WTC11 (cell line): ENCODE data around the gene PRSS57. TPM values are rescaled to one million over a fixed set of nuclear protein-coding genes. Genes with fewer than 3 reads are reported as not detected.
"Not testable (repeated sequence)": the region's sequence is repeated elsewhere in the genome, so short reads cannot be mapped to it uniquely, and the experiment has no call there.

ENCODE experiments used
- ATAC-seq: fragments of 200-7000 bp; cut with Tn5 transposase; 2 replicates; pipeline ENCODE4 v1.10.0; 2021; ENCODE audit warnings: mild to moderate bottlenecking, moderate library complexity
- CTCF ChIA-PET: fragments of 300-600 bp; sonication (Branson Sonifier 250); formaldehyde crosslinking; loops from one replicate; lab custom pipeline; 2021; ENCODE audit warnings: antibody characterized with exemption; lab: Charles Lee
- POLR2A ChIA-PET: fragments of 350-600 bp; sonication (Branson Sonifier 250); formaldehyde crosslinking; loops from one replicate; lab custom pipeline; 2021; ENCODE audit warnings: antibody characterized with exemption; lab: Charles Lee
- DNase-seq: peaks from one replicate; pipeline ENCODE4 v3.0.0; 2021; ENCODE audit warnings: low spot score
- H3K27ac Mint-ChIP-seq: 2 replicates; pipeline ENCODE4 v1.8.0; 2021; ENCODE audit warnings: mixed read lengths
- H3K27me3 Mint-ChIP-seq: 2 replicates; pipeline ENCODE4 v1.8.0; 2021; ENCODE audit warnings: low read depth, mild to moderate bottlenecking, moderate library complexity, mixed read lengths
- H3K36me3 Mint-ChIP-seq: 2 replicates; pipeline ENCODE4 v1.8.0; 2021; ENCODE audit warnings: mixed read lengths
- H3K4me1 Mint-ChIP-seq: 2 replicates; pipeline ENCODE4 v1.8.0; 2022; ENCODE audit warnings: mixed read lengths
- H3K4me3 Mint-ChIP-seq: 2 replicates; pipeline ENCODE4 v1.8.0; 2021; ENCODE audit warnings: mild to moderate bottlenecking, moderate library complexity, mixed read lengths
- H3K9me3 Mint-ChIP-seq: 2 replicates; pipeline ENCODE4 v1.8.0; 2021; ENCODE audit warnings: mixed read lengths
- ATF2 ChIP-seq: sonication (generic); formaldehyde crosslinking; IDR thresholded peaks from 2 replicates; pipeline ENCODE4 v1.8.1; 2022; ENCODE audit warnings: low read depth, missing genetic modification reagents, borderline replicate concordance
- ATF6 ChIP-seq: sonication (generic); formaldehyde crosslinking; IDR thresholded peaks from 2 replicates; pipeline ENCODE4 v1.8.1; 2023; ENCODE audit warnings: mild to moderate bottlenecking, missing genetic modification reagents
- EMX1 ChIP-seq: fragments of 250-450 bp; sonication (Bioruptor Pico); IDR thresholded peaks from 2 replicates; pipeline ENCODE4 v1.8.0; 2021; ENCODE audit warnings: mild to moderate bottlenecking
- ESRRA ChIP-seq: sonication (generic); formaldehyde crosslinking; IDR thresholded peaks from 2 replicates; pipeline ENCODE4 v1.8.1; 2022; ENCODE audit warnings: mild to moderate bottlenecking, missing genetic modification reagents, borderline replicate concordance
- FOXK1 ChIP-seq: sonication (generic); formaldehyde crosslinking; IDR thresholded peaks from 2 replicates; pipeline ENCODE4 v1.8.0; 2022; ENCODE audit warnings: mild to moderate bottlenecking, moderate library complexity, missing genetic modification reagents
- KAT7 ChIP-seq: sonication (generic); formaldehyde crosslinking; IDR thresholded peaks from 2 replicates; pipeline ENCODE4 v1.8.1; 2023; ENCODE audit warnings: missing genetic modification reagents, mild to moderate bottlenecking, borderline replicate concordance
- NFE2L1 ChIP-seq: sonication (generic); formaldehyde crosslinking; IDR thresholded peaks from 2 replicates; pipeline ENCODE4 v1.8.1; 2023; ENCODE audit warnings: missing genetic modification reagents
- OVOL2 ChIP-seq: fragments of 250-450 bp; sonication (Bioruptor Pico); IDR thresholded peaks from 2 replicates; pipeline ENCODE4 v1.9.0; 2021; ENCODE audit warnings: mild to moderate bottlenecking, borderline replicate concordance
- ZBTB21 ChIP-seq: sonication (generic); formaldehyde crosslinking; IDR thresholded peaks from 2 replicates; pipeline ENCODE4 v1.8.1; 2023; ENCODE audit warnings: mild to moderate bottlenecking, missing genetic modification reagents, borderline replicate concordance
- ZMAT4 ChIP-seq: fragments of 250-450 bp; sonication (Bioruptor Pico); IDR thresholded peaks from 2 replicates; pipeline ENCODE4 v1.9.0; 2021; ENCODE audit warnings: mild to moderate bottlenecking
- ZNF512 ChIP-seq: sonication (generic); formaldehyde crosslinking; IDR thresholded peaks from 2 replicates; pipeline ENCODE4 v1.8.1; 2022; ENCODE audit warnings: missing genetic modification reagents, borderline replicate concordance
- total RNA-seq: library from RNA; stranded (reverse); gene quantifications from 3 replicates; pipeline ENCODE4 v1.2.3, GENCODE V29; 2021

PRSS57 gene
- total RNA-seq, 1 experiment from 2014 or later, result not detected

- peaks cover 3% of the 10 kb centered on the region; the same call in 1 of the 2 replicates for H3K36me3 Mint-ChIP-seq
- TF ChIP-seq ATF6, result no peak
- TF ChIP-seq OVOL2 (CRISPR knock-in tag), result no peak
- no peak for TF ChIP-seq ZBTB21 (CRISPR knock-in tag)
- no peak for TF ChIP-seq EMX1 (CRISPR knock-in tag)
- TF ChIP-seq, all 79 proteins: peak for 0
- ChIA-PET POLR2A (no interaction called here), CTCF (no interaction called here)
- Mint-ChIP-seq H3K27me3 (no peaks in the 10 kb centered on the region), H3K4me1 (no peaks in the 10 kb centered on the region), H3K9me3 (peaks cover 4% of the 10 kb centered on the region; the same call in 1 of the 2 replicates), H3K4me3 (no peak overlapping the region), H3K27ac (no peak overlapping the region)
- DNase-seq, result peak; percentile 46
- ATAC-seq, result no peak
Measured at GRCh38 chr19:743168-743687, 48.0 kb upstream of the PRSS57 start.

DNA sequence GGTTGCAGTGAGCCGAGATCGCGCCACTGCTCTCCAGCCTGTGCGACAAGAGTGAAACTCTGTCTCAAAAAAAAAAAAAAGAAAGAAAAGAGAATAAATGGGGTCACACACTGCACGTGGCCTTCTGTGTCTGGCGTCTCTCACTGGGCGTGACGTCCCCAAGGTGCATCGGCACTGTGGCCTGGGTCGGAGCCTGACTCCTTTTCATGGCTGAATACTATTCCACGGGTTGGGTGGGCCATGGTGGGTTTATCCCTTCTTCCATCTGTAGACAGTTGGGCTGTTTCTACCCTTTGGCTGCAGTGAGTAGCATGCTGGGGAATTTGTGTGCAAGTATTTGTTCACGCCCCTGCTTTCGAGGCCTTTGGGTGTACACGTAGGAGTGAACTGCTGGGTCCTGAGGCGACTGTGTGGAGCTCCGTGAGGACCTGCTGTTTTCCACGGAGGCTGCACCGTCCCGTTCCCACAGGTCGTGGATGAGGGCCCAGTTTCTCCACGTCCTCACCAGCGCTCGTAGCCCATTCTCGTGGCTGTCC lies 47.4 kb upstream of the PRSS57 start:
- ATAC-seq, result no peak
- no peak overlapping the region for H3K27ac Mint-ChIP-seq
- peaks cover 3% of the 10 kb centered on the region; the same call in 1 of the 2 replicates for H3K36me3 Mint-ChIP-seq
- ChIA-PET POLR2A (interaction anchor here (1.2 kb wide), 1 partner anchor 39 kb away, joined by 4 read pairs; no protein-coding TSS in a partner anchor), CTCF (interaction anchor here (0.8 to 2.8 kb wide), 6 partner anchors 15 to 502 kb away, joined by 3 to 13 read pairs (median 9); partner anchors contain the start of gene PALM)
- no peaks in the 10 kb centered on the region for H3K27me3 Mint-ChIP-seq
- DNase-seq, result no peak
- TF ChIP-seq ESRRA (CRISPR knock-in tag), result no peak
- no peak for TF ChIP-seq KAT7 (CRISPR knock-in tag)
- H3K9me3 Mint-ChIP-seq, result peaks cover 4% of the 10 kb centered on the region; the same call in 1 of the 2 replicates
- no peaks in the 10 kb centered on the region for H3K4me1 Mint-ChIP-seq
- no peak overlapping the region for H3K4me3 Mint-ChIP-seq

DNA sequence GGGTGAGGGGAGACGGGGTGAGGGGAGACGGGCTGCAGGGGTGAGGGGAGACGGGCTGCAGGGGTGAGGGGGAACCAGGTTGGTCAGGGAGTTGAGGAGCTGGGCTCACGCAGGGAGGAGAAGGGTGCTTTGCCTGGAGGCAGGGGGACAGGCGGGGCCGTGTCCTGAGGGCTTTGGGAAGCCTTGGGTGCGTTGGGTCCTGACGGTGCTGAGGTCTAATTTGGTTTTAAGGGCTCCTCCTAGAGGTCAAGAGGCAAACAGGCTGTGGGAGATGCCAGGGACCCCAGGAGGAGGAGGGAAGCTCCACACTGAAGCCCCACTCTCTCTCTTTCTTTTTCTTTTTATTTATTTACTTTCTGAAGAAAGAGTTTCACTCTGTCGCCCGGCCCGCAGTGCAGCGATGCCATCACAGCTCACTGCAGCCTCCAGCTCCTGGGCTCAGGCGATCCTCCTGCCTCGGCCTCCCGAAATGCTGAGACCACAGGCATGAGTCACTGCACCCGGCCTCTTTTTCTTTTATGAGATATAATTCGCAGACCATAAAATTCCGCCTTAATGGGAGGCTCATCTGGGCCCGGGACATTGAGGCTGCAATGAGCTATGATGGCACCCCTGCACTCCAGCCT lies 46.4 kb upstream of the PRSS57 start:
- H3K4me1 Mint-ChIP-seq, result no peaks in the 10 kb centered on the region
- peaks cover 3% of the 10 kb centered on the region; the same call in 1 of the 2 replicates for H3K36me3 Mint-ChIP-seq
- ChIA-PET POLR2A (interaction anchor here (0.7 to 1.2 kb wide), 2 partner anchors 38 to 62 kb away, joined by 3 to 4 read pairs; no protein-coding TSS in a partner anchor), CTCF (interaction anchor here (0.5 to 2.8 kb wide), 26 partner anchors 8 to 503 kb away, joined by 3 to 13 read pairs (median 4); partner anchors contain the start of genes FSTL3, PALM, PTBP1 and RNF126)
- DNase-seq, result peak; percentile 68
- no peak for TF ChIP-seq ZMAT4 (CRISPR knock-in tag)
- no peak for TF ChIP-seq OVOL2 (CRISPR knock-in tag)
- no peak for TF ChIP-seq ZNF512 (CRISPR knock-in tag)
- no peak for TF ChIP-seq NFE2L1
- no peak for TF ChIP-seq ATF2
- TF ChIP-seq FOXK1 (CRISPR knock-in tag), result no peak
- H3K4me3 Mint-ChIP-seq, result no peak overlapping the region
- ATAC-seq, result peak; percentile 68
- H3K27ac Mint-ChIP-seq, result no peak overlapping the region
- H3K9me3 Mint-ChIP-seq, result peaks cover 4% of the 10 kb centered on the region; the same call in 1 of the 2 replicates
- H3K27me3 Mint-ChIP-seq, result no peaks in the 10 kb centered on the region

DNA sequence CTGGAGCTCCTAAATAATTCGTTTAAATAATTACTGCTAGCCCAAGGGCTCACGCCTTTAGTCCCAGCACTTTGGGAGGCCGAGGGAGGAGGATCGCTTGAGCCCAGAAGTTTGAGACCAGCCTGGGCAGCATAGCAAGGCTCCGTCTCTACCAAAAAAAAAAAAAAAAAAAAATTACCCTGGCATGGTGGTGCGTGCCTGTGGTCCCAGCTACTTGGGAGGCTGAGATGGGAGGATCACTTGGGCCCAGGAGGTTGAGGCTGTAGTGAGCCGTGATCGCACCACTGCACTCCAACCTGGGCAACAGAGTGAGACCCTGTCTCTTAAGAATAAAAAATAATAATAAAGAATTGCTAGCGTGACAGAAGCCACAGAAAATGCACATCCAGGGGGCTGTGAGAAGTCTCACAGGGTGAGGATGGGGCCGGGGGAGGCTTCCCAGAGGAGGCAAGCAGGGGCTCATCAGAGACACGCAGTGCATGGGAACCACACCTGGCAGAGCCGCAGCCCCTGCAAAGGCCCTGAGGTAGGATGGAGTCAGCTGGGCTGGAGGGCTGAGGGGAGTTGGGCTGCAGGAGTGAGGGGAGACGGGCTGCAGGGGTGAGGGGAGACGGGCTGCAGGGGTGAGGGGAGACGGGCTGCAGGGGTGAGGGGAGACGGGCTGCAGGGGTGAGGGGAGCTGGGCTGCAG lies 45.7 kb upstream of the PRSS57 start:
- not testable (repeated sequence) for H3K4me1 Mint-ChIP-seq, ATAC-seq, H3K4me3 Mint-ChIP-seq, H3K27ac Mint-ChIP-seq, H3K36me3 Mint-ChIP-seq, H3K27me3 Mint-ChIP-seq, H3K9me3 Mint-ChIP-seq, DNase-seq
- CTCF ChIA-PET, result interaction anchor here (0.7 to 2.8 kb wide), 17 partner anchors 9 to 344 kb away, joined by 3 to 13 read pairs (median 4); partner anchors contain the start of genes PALM and PTBP1
- POLR2A ChIA-PET, result interaction anchor here (0.7 kb wide), 2 partner anchors 62 to 231 kb away, joined by 3 to 4 read pairs; no protein-coding TSS in a partner anchor
